ENCODE results near the gene TPPP2. TPM values are rescaled to one million over a fixed set of nuclear protein-coding genes. Genes with fewer than 3 reads are reported as not detected.

TPPP2 gene
- total RNA-seq: not detected in 2 replicates

GRCh38 chr14:21029917-21030316, at the start of gene TPPP2:
TPPP2 (plus strand) TSS chr14:21030217; CDS start chr14:21030582, 365 bp downstream.

GRCh38 chr14:20989787-20990600, 40.0 kb upstream of the TPPP2 start, which contains the start of gene METTL17:
METTL17 (plus strand) TSS chr14:20989980; CDS start chr14:20990003, 23 bp downstream.

GRCh38 chr14:20998674-20999366, 31.2 kb upstream of the TPPP2 start, which contains the start of gene SLC39A2:
SLC39A2 (plus strand) TSS chr14:20999293; CDS start chr14:20999447, 154 bp downstream.

GRCh38 chr14:21024585-21025370, 5.2 kb upstream of the TPPP2 start, which contains the start of gene NDRG2:
NDRG2 (minus strand) TSS chr14:21025061; CDS start chr14:21023315, 1,746 bp downstream.

GRCh38 chr14:21034707-21035106, 4.7 kb downstream of the TPPP2 start, which contains the start of gene RNASE13:
RNASE13 (minus strand) TSS chr14:21034807; CDS start chr14:21034288, 519 bp downstream.

GRCh38 chr14:21041676-21042433, 11.8 kb downstream of the TPPP2 start, which contains the start of gene RNASE7:
RNASE7 (plus strand) TSS chr14:21042362; CDS start chr14:21042993, 631 bp downstream.

GRCh38 chr14:21057803-21058675, 28.0 kb downstream of the TPPP2 start, which contains the start of gene RNASE8:
RNASE8 (plus strand) TSS chr14:21057822; CDS start chr14:21057893, 71 bp downstream.

GRCh38 chr14:21070083-21070609, 40.1 kb downstream of the TPPP2 start, which contains the start of gene ARHGEF40:
ARHGEF40 (plus strand) TSS chr14:21070304; CDS start chr14:21070397, 93 bp downstream.

Other genes starting within 250 kb of the TPPP2 start
- not detected in 2 replicates for gene RNASE6, start 248.9 kb upstream of the TPPP2 start, total RNA-seq
- 1.3 TPM in 1 of 2 replicates, not detected in the other for gene RNASE1, start 227.4 kb upstream of the TPPP2 start, total RNA-seq
- not detected in 2 replicates for gene RNASE3, start 138.8 kb upstream of the TPPP2 start, total RNA-seq
- gene RNASE2, start 74.7 kb upstream of the TPPP2 start, total RNA-seq: not detected in 2 replicates
- 62.7 and 74.7 TPM in 2 replicates for gene METTL17, start 40.2 kb upstream of the TPPP2 start, total RNA-seq
- gene SLC39A2, start 30.9 kb upstream of the TPPP2 start, total RNA-seq: not detected in 2 replicates
- gene NDRG2, start 5.2 kb upstream of the TPPP2 start, total RNA-seq: 26.8 and 27.2 TPM in 2 replicates
- gene RNASE13, start 4.6 kb downstream of the TPPP2 start, total RNA-seq: not detected in 2 replicates
- gene RNASE7, start 12.1 kb downstream of the TPPP2 start, total RNA-seq: not detected in 2 replicates
- not detected in 2 replicates for gene RNASE8, start 27.6 kb downstream of the TPPP2 start, total RNA-seq
- 32.8 and 38.5 TPM in 2 replicates for gene ARHGEF40, start 40.1 kb downstream of the TPPP2 start, total RNA-seq
- gene ZNF219, start 68.4 kb downstream of the TPPP2 start, total RNA-seq: 8.6 and 17.2 TPM in 2 replicates
- not detected in 2 replicates for gene TMEM253, start 70.8 kb downstream of the TPPP2 start, total RNA-seq
- not detected in 2 replicates for gene OR5AU1, start 125.8 kb downstream of the TPPP2 start, total RNA-seq
- 411 and 489 TPM in 2 replicates for gene HNRNPC, start 239.2 kb downstream of the TPPP2 start, total RNA-seq
- gene RPGRIP1, start 249.9 kb downstream of the TPPP2 start, total RNA-seq: 0.12 and 0.17 TPM in 2 replicates

Data from pericardium fibroblast (primary cell).